NCI-H1105 treated with DMSO at 0.1 percent for 48 hours (cell line): ENCODE data around the gene HEPN1.

Experiments used
- DNase-seq: peaks from one replicate; lab custom pipeline; 2025; lab: John Stamatoyannopoulos, UW

The HEPN1 gene

GRCh38 chr11:124899383-124900145 lies 19.5 kb upstream of the HEPN1 start:
- DNase-seq = no peak

- DNase-seq = no peak
Observed at GRCh38 chr11:124900464-124900863, 18.6 kb upstream of the HEPN1 start.

DNA sequence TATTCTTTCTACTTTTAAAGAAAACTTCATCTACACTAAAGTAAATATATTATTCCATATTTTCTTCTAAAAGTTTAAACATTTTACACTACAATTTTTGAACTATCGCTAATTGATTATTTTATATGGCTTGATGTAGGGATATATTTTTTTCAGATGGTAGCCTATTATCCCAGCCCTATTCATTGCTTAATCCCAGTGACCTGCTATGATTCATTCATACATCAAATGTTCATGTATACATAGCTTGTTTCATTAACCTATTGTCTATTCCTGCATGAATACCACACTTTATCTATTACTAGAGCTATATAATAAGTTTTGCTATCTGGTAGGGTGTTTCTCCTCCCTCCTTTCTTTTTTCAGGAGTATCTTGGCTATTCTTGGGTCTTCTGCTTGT lies 16.4 kb upstream of the HEPN1 start:
- DNase-seq = no peak

GRCh38 chr11:124915541-124916369 lies 3.3 kb upstream of the HEPN1 start:
- no peak for DNase-seq

DNA sequence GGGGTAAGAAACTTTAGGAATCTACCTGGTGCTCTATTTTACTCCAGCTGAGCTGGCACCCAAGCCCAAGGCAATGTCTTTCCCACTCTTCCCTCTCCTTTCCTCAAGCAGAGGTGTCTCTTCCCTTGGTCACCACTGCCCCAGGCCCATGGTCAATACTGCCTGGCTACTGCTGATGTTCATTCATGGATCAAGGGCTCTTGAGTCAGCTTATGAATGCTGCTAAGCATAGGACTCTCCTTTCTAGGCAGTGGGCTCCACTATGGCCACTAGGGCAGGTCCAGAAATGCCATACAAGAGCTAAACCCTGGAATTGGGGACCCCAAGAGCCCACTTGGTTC lies 2.7 kb upstream of the HEPN1 start:
- DNase-seq = no peak

DNA sequence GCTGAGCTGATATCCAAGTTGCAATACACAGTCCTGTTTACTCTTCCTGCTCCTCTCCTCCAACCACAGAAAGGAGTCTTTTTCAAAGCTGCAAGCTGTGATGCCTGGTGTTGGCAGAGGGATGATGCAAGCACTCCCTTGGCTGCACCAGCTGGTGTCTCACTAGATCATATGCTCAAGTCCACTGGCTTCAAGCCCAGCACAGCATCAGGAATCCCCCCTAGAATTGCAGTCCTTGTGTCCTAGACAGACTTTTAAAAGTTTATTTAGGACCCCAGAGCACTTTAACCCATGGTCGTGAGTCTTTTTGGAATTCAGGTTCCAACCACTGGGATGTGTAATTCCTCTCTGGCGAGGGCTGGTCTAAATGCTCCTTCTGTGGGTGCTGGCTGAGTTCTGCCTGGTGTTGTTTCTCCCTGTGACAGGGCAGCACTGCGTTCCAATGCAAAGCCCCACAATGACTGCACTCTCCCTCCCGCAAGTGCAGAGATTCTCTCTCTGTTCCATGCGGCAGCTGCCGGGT lies 1.9 kb upstream of the HEPN1 start:
- DNase-seq = no peak

DNA sequence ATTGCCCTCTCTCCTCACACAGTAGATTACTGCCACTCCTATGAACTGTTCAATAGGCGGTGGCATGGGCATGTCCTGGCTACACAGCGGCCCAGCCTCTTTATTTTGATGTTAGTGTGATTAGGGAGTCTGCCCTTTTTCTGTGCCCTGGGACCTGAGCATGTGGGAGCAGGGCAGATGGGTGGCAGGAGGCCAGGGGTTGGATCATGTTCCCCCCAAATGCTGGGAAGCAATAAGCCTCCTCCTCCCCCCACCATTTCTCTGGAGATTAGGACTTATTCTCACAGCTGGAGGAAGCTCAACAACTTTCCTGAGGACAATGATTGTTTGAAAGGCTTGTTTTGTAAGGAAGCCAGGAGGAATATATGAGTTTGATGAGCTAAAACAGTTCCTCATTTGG lies 848 bp downstream of the HEPN1 start:
- no peak for DNase-seq

DNA sequence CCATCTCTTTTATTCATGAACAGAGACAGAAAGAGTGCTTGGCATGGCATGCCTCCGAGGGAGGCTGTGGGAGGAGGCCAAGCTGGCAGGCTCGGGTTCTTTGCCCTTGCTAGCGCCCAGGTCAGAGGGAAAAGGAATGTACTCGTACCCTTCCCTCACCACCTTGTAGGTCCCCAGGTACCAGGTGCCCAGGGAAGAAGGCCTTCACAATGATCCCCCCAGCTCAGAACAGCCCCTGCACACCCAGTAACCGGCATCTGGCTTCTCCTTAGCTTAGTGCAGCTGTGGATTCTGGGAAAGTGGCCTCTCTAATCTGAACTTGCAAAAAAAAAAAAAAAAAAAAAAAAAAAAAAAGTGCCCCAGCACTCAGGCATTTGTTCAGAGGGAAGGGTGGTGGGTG lies 1.3 kb downstream of the HEPN1 start:
- no peak for DNase-seq

DNA sequence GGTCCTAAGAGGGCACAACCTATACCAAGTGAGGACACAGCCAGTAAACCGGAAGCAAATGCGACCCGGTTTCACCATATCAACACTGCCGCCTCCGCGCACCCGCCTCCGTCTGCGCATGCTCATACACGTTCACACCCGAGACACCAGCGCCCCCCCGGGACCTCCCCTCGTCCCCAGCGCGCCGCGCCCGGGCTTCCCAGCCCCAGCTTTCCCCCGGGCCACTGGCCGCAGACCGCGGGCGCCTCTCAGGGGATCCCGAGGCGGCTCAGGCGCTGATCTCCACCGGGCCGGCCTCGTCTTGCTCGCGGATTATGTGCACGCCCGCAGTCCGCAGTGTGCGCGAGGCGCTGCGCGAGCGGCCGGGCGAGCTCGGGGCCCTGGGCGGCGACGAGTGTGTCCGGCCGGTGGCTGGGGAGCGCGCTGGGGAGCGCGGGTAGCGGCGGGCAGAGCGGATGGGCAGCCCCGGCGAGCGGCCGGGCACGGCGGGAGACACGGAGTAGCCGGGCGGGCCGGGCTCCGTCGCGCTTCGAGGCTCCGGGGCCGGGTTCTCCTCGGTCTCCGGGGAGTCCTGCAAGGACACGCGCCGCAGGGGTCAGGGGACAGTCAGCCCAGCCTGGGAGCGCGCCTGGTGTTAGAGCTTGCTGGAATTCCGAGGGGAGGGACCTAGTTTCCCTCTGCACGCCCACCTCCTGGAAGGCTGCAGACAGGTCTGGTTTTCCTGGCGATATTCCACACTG lies 2.0 kb downstream of the HEPN1 start:
- no peak for DNase-seq

DNA sequence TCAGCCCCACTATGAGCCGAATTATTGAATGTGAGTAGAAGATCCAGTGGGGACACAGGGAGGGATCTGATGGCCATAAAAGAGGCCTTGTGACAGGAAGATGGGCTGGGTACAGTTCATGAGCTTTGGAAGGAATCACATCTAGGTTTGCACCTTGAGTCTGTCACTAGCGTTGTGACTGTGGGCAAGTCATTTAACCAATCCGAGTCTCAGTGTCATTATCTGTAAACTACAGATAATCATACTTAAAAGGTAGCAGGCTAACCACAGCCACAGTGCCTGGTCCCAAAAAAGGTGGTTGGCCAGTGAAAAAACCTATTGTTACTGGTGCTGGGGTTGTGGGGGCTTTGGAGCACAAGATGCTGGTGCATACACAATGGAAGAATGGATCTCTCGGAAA lies 3.8 kb downstream of the HEPN1 start:
- DNase-seq = no peak

GRCh38 chr11:124923296-124923695 lies 4.2 kb downstream of the HEPN1 start:
- DNase-seq = no peak

GRCh38 chr11:124928942-124929665 lies 10.1 kb downstream of the HEPN1 start:
- DNase-seq = no peak

DNA sequence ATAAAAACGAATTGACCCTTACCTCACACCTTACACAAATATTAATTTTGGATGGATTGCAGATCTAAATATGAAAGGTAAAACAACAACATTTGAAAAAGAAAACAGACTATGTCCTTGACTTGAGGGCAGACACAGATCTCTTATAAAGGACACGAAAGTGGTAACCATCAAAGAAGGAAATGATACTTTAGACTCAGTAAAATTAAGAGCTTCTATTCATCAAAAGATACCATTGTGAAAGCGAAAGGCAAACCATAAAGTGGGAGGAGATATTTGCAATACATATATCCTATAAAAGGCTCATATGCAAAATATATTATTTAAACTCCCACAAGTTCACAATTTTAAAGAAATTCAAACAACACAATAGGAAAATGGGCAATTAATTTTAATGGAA lies 11.7 kb downstream of the HEPN1 start:
- DNase-seq = no peak

DNA sequence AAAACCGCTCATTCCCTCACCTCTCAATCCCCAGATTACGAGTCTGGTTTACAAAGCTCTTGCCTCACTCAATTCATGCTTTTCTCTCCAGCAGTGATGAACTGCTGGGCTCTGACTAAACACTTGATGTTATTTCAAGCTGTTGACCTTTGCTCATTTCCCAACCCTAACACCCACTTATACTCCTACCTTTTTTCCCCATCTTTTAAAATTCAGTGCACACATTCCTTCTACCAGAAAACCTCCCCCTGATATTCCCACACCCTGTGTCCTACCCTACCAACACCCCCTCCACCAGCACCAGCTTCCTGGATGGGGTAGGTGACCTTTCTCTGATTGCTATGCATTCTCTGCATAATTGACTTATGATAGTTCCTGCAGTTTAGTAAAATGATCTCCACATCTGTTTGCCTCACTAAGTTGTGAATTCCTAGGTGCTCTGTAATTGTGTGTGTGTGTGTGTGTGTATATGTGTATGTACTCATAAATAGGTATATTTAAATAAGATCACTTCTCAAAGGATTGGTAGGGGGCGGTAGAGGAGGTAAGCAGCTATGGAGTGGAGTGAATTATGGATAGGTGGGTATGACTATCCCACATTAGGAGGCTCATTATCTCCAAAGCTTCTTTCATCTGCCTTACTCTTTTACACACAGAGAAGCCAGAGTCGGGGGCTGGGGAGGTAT lies 16.0 kb downstream of the HEPN1 start:
- DNase-seq = no peak

DNA sequence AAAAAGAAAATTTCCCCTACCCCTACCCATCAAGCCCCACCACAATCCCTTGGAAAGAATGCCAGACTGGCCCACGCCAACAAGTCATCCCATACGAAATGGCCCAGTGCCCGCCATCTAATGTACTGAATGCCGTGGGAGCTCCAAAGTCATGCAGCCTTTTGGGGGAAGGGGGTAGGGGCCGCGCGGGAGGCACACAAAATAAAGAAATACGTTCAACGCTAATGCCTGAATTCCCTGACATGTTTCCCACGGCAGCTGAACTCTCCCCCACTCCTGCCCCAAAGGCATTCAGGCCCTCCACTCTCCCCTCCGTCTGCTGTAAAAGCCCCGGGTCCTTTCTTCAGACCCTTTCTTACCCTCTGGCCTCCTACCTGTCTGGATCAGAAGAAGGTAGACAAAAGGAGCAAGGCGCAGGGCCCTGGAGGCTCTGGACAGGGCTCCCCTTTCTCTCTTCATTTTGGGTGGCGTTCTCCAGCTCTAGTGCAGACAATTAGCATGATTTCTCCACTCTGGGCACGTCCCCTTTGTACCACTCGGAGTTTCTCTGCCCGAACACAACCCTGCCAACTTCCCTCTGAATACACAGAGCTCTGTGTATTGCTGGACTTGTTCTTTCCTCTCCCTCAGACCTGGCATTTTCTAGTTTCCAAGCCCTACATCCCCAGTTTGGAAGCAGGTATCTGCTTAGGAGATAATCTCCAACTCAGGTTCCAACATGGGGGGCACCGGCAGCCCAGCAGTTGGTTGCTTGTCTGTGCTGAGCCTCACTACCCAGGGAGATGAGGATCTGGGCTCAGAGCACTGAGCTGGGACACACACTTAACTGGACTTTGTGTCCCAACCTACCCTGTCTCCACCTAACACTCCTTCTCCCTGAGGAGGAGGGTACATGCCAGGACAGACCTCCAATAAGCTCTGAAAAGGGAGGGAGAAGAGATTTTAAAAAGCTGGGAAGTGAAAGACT lies 16.8 kb downstream of the HEPN1 start, which contains the start of gene HEPACAM:
TSS of gene HEPACAM (minus strand) at position 500 of the 967 bp plus-strand sequence. CDS start at position 459, 41 bp downstream.
- DNase-seq = no peak

DNA sequence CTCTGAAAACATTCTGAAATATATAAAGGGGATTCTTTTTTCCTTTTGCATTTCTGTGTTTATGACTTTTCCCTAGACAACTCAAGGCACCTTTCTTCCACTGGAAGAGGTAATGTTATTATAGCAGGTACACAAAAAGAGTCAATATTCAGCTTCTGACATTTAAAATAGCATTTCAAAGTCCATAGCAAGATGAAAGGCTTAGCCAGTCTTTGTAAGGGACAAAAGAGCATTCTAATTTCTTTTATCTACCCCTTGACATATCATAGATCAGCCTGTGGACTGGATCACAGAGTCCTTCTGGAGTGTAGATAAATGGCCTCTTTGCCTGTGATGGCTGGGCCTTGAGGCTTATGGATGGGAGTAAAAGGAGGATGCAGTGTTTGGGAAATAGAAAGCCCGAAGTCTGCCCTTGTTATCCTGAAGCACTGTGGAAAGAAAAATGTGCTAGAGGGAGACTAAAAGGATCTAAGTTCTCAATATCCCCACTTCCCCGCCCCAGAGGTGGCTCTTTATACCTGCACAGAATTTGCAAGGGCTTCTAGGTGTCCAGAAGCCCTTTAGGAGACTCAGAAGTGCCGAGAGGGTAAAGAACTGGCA lies 18.4 kb downstream of the HEPN1 start:
- DNase-seq = no peak

- no peak for DNase-seq
Observed at GRCh38 chr11:124938206-124938765, 19.2 kb downstream of the HEPN1 start.

GRCh38 chr11:124938970-124939369 lies 19.9 kb downstream of the HEPN1 start:
- DNase-seq = no peak

DNA sequence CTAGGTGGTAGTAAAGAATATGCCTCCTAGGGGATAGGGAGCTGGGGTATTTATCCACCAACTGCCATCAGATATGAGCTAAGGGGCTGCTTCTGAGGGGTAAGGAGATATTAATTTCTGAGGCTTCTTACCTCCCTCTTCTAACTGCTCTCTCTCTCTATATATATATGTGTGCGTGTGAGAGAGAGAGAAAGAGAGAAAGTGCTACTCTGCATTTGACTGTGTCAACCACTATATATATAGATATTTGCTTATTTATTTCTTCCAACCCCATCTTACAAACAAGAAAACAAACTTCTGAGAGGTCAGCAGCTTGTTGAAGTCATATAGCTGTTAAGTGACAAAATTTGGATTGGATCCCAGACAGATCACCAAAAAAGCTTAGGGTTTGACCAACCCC lies 22.7 kb downstream of the HEPN1 start:
- DNase-seq = no peak
